Tibial nerve (tissue), 3 donors: Measurements from ENCODE around the gene POU6F2.

Source experiments
- POLR2A ChIP-seq, 2 donors: fragments of 450-650 bp; IDR thresholded peaks; one replicate each; pipeline ENCODE4 v1.6.1; 2017; ENCODE audit warnings: antibody characterized with exemption in 2 of 2, mild to moderate bottlenecking in 2 of 2, moderate library complexity in 2 of 2
- TF ChIP-seq, protein P1 (sequence below), 5 experiments: fragments of 200-600 bp in 3 of 5; fragments of 450-650 bp in 2 of 5; sonication (generic) in 3 of 5; IDR thresholded peaks; one replicate each; pipeline ENCODE4 v1.5.1; 2016 to 2019; ENCODE audit warnings: antibody characterized with exemption in 5 of 5, mild to moderate bottlenecking in 3 of 5, moderate library complexity in 2 of 5

- TF ChIP-seq, protein P1, sequence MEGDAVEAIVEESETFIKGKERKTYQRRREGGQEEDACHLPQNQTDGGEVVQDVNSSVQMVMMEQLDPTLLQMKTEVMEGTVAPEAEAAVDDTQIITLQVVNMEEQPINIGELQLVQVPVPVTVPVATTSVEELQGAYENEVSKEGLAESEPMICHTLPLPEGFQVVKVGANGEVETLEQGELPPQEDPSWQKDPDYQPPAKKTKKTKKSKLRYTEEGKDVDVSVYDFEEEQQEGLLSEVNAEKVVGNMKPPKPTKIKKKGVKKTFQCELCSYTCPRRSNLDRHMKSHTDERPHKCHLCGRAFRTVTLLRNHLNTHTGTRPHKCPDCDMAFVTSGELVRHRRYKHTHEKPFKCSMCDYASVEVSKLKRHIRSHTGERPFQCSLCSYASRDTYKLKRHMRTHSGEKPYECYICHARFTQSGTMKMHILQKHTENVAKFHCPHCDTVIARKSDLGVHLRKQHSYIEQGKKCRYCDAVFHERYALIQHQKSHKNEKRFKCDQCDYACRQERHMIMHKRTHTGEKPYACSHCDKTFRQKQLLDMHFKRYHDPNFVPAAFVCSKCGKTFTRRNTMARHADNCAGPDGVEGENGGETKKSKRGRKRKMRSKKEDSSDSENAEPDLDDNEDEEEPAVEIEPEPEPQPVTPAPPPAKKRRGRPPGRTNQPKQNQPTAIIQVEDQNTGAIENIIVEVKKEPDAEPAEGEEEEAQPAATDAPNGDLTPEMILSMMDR (IDR thresholded peaks at IDR 0.05) = no peak
- no peak for TF ChIP-seq POLR2A (IDR thresholded peaks at IDR 0.05)
These were observed 120.8 kb downstream of the POU6F2 start for GRCh38 chr7:39098506-39098905.
